Fibroblast of mammary gland (primary cell): ENCODE results near the gene APOBEC3A.
"Not testable (repeated sequence)": the region's sequence is repeated elsewhere in the genome, so short reads cannot be mapped to it uniquely, and the experiment has no call there.

ENCODE experiments used
- DNase-seq: peaks from one replicate; pipeline ENCODE4 v3.0.0-alpha.2; 2010; ENCODE audit warnings: low read depth
- H3K4me3 ChIP-seq: 2 replicates; pipeline ENCODE4 v1.5.1; 2011; ENCODE audit warnings: low read depth, mild to moderate bottlenecking, low read length, moderate library complexity; ENCODE audit not compliant: control insufficient read depth
- CTCF ChIP-seq: conservative IDR thresholded peaks from 2 replicates; pipeline ENCODE4 v1.5.1; 2011; ENCODE audit warnings: low read depth, low read length, inconsistent platforms; ENCODE audit not compliant: control insufficient read depth, insufficient read depth

APOBEC3A gene

GRCh38 chr22:38957808-38958650 is 620 bp downstream of the APOBEC3A start:
- H3K4me3 ChIP-seq = no peak overlapping the region
- no peak for TF ChIP-seq CTCF
- DNase-seq = no peak

- H3K4me3 ChIP-seq, DNase-seq: not testable (repeated sequence)
Measured at GRCh38 chr22:38958651-38958943, 1.2 kb downstream of the APOBEC3A start.

- DNase-seq = no peak
- no peak overlapping the region for H3K4me3 ChIP-seq
- no peak for TF ChIP-seq CTCF
Measured at GRCh38 chr22:38959590-38959989, 2.2 kb downstream of the APOBEC3A start.

- not testable (repeated sequence) for H3K4me3 ChIP-seq, DNase-seq
Measured at GRCh38 chr22:38960673-38961072, 3.3 kb downstream of the APOBEC3A start.

GRCh38 chr22:38963291-38963738 is 5.9 kb downstream of the APOBEC3A start:
- not testable (repeated sequence) for DNase-seq, H3K4me3 ChIP-seq

GRCh38 chr22:38963872-38964271 is 6.5 kb downstream of the APOBEC3A start:
- DNase-seq = no peak
- H3K4me3 ChIP-seq = no peak overlapping the region
- TF ChIP-seq CTCF = no peak

- no peak for DNase-seq
- no peak for TF ChIP-seq CTCF
Measured at GRCh38 chr22:38964306-38964705, 6.9 kb downstream of the APOBEC3A start.

GRCh38 chr22:38964989-38965388 is 7.6 kb downstream of the APOBEC3A start:
- H3K4me3 ChIP-seq = no peak overlapping the region
- TF ChIP-seq CTCF = no peak
- DNase-seq = no peak

More at GRCh38 chr22:38964306-38964705, 6.9 kb downstream of the APOBEC3A start:
- no peak overlapping the region for H3K4me3 ChIP-seq
